Activated T-cell treated with anti-CD3 and anti-CD28 coated beads for 48 hours (primary cell): ENCODE measurements around the gene SNRPD1.
"Not testable (repeated sequence)": the region's sequence is repeated elsewhere in the genome, so short reads cannot be mapped to it uniquely, and the experiment has no call there.

ENCODE experiments used
- DNase-seq: peaks from one replicate; pipeline ENCODE4 v3.0.0-alpha.2; 2020; ENCODE audit warnings: low read depth

The SNRPD1 gene

DNA sequence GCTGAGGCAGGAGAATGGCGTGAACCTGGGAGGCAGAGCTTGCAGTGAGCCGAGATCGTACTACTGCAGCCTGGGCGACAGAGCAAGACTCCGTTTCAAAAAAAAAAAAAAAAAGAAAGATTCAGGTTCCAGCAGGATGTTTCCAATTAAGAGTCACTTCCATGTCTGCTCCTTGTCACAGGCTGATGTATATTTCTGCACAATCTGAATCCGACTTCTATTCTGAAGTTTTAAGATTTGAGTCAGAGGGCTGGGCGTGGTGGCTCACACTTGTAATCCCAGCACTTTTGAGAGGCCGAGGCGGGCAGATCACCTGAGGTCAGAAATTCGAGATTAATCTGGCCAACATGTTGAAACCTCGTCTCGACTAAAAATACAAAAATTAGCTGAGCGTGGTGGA, 24.7 kb downstream of the SNRPD1 start:
- DNase-seq = no peak

DNA sequence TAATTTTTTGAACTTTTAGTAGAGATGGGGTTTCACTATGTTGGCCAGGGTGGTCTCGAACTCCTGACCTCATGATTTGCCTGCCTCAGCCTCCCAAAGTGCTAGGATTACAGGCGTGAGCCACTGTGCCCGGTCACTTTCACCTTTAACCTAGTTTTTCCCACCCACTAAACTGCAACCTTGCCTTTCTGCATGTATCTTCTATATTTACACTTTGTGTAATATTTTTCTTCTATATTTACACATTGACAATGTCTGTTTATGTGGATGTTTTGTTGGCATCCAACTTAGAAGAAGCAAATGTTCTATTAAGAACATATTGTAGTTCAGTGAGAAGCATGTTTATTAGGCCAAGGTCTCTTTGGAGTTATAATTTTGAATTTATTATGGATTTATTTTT, 26.7 kb downstream of the SNRPD1 start:
- DNase-seq = no peak

DNA sequence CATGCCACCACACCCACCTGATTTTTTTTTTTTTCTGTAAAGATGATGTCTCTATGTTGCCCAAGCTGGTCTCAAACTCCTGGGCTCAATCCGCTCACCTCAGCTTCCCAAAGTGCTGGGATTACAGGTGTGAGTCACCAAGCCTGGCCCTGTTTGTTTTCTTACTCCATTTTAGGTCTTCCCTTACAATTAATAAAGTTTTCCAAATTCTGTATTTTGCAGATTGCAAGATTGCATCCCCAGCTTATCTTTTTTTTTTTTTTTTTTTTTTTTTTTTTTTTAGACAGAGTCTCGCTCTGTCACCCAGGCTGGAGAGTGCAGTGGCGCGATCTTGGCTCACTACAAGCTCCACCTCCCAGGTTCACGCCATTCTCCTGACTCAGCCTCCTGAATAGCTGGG, 28.3 kb downstream of the SNRPD1 start:
- DNase-seq = not testable (repeated sequence)

DNA sequence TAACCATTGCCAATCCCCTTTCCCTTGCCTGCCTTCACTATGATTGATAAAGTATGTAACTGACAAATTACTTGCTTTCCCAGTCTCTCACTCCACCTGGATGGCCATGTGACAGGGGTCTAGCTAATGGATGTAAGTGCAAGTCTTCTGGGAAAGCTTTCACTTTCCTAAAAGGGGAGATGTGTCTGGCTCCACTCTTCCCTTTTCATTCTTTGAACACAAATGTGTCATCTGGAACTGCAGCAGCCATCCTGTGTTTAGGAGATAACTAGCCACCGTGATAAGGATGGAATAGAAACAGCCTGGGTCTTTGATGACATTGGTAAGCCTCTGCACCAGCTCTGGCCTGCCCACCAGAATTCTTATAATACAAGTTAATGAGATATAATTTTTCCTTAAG, 38.2 kb downstream of the SNRPD1 start:
- DNase-seq = no peak

DNA sequence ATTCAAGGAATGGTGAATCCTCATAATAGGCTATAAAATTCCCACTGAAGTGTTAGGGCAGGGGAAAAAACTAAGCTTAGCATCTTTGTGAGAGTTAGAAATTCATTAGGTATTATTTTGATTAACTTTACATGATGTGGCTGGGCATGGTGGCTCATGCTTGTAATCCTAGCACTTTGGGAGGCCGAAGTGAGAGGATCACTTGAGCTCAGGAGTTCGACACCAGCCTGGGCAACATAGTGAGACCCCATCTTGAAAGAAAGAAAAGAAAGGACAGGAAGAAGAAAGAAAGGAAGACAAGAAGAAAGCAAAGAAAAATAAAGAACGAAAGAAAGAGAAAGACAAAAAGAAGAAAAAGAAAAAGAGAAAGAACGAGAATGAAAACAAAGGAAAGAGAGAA, 40.0 kb downstream of the SNRPD1 start:
- no peak for DNase-seq

DNA sequence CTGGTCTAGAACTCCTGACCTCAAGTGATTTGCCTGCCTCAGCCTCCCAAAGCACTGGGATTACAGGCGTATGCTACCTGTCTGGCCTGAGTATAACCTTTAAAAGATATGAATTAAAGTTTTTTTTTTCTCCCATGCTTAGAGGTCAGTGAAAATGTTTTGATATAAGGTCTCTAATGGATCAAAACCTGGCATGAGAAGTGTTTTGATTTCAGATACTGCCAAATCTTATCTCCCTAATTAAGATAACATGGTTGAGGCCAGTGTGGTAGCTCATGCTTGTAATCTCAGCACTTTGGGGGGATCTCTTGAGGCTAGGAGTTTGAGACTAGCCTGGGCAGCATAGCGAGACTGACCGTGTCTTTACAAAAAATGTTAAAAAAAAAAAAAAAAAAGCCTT, 41.2 kb downstream of the SNRPD1 start:
- no peak for DNase-seq

DNA sequence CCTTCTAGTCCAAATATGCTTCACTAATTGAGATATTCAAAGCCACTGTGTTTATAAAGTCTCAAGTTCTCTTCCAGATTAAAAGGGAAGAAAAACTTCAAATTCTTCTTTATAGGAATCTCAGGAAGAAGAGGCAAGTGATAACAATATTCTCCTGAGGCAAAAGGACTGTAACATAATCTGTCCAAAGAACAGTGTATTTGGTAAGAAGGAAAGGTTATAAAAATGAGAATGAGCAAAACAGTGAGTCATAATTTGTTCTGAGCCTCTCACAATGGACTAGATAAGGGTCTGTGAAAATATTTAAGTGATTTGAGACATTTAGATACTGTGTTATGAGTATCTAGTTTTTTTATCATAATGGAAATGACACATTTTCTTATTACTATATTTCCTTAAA, 44.3 kb downstream of the SNRPD1 start:
- DNase-seq = no peak

DNA sequence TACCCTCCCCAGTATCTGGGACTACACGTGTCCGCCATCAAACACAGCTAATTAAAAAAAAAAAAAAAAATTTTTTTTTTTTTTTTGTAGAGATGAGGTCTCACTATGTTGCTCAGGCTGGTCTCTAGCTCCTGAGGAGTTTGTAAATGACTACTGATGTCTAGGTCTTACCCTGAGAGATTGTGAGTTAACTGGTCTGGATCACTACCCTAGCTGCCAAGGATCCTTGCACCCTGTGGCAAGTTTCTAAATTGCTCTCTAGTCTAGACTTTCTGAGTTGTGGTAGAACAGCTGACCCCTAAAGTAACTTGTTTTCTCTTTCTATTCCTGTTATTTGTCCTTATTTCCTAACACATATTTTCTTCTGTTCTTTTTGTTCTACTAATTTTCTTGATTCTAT, 48.0 kb downstream of the SNRPD1 start:
- DNase-seq = no peak

DNA sequence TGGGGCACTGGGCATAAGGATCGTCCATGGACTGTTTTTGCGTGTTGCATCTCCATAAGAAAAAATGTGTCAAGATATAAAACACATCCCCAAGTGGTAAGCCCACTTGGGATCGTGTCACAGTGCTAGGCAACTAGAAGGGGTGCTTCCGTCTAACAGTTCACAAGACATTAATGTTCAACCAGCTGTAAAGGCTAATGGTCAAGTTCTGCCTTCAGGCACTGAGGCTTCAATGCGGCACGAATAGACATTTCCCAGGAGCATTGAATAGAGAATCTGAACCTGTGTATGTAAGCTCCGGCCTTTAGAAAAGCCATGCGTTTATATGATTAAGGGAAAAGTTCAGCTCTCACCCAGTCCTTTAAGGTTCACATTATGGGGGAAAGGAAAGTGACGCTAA, 50.5 kb downstream of the SNRPD1 start:
- DNase-seq = no peak

DNA sequence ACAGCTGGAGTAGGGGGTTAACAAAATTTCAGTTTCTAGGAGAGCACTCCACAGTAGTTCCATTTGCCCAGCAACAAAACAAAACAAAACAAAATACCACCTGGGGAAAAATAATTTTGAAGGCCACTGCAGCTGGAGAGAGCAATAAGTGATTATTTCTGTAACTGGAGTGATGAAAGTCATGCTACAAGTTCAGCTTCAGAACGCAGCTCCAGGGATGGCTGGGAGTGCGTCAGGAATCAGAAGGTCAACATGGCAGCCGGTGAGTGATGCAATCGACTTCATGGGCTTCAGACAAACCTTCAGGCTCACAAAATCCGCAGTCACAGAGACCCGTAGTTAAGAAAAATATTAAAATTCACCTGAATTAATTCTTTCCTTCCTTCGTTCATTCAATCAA, 51.5 kb downstream of the SNRPD1 start:
- no peak for DNase-seq

DNA sequence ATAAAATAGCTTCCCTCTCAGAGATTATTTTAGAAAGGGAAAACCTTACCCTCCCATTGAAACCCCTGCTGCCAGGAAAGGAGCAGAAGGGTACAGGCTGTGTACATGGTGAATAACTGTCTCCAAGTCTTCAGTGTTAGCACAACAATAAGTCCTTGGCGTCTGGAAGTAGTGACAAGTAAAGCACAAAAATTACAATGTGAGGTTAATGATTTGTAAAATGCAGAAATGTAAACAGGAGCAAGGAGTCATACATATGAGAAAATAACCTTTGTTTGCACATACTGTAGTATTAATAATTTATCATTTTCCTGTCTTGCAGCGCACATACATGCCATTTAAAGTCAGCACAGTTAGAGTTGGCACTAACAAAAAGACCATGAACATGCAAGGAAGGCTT, 52.0 kb downstream of the SNRPD1 start:
- DNase-seq = no peak

DNA sequence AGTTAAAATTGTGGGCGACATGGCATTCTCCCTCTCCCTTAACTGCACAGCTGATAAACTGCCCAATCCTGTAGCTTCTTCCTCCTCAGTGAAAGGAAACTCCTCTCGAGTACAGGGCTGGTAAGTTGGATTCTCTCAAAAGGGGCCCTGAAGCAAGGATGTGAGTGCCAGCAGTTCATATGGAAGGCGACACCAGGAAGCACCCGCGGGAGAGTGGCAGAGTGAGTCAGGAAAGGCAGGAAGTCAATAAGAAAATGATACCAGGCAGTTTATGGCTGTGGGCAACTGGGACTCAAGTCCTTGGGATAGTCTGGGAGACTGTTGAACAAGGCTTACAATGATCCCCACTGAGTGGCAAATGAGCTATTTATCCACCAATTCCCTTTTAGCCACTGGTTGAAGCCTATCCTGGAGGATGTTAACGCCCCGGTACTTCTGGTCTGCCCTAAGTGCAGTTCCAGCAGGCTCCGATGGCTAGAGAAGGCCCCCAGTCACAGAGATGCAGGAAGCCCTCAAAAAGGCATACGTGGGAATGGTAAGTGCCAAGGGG, 57.7 kb downstream of the SNRPD1 start:
- DNase-seq = no peak

DNA sequence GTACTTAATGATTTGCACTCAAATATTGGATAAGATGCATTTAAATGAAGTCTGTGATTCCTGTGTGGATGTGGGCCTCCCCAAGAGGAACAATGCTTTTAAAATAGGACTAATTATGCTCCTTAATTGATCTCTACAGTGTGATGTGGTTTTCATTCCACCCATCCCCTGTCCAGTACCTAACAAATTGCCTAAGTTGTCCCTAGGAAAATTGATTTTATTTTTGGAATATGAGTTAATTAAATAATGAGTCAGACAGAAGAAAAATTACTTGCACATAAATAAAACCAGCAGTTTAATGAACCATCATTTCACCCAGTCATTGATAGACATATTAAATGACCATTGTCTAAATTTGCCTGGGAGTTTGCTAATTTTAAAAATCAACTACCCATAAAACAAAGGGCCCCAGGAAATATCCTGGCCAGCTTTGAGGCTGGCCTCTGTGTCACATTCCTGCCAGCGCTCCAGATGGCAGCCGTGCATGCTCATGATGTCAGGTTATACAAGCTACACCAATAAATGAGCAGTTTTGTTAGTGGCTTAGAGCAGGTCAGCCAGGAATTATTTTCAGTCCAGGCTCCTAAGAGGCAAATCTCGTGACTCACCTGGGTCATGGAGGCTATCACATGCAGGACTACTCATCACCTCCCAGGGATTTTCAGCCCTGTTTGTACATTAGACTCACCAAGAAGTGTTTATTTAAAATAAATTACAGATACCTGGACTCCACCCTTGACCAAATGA, 60.6 kb downstream of the SNRPD1 start:
- DNase-seq = no peak

DNA sequence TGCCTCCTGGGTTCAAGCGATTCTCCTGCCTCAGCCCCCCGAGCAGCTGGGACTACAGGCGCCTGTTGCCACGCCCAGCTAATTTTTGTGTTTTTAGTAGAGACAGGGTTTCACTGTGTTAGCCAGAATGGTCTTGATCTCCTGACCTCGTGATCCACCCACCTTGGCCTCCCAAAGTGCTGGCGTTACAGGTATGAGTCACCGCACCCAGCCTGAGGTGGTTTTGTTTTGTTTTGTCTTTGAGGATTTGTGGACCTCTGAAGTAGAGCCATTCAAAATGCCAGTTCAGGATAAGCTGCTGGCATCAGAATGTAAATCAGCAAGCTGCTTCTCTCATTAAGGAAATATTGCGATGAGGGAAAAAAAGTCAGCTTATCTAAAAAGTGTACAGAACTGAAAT, 63.2 kb downstream of the SNRPD1 start:
- DNase-seq = peak; percentile 15

DNA sequence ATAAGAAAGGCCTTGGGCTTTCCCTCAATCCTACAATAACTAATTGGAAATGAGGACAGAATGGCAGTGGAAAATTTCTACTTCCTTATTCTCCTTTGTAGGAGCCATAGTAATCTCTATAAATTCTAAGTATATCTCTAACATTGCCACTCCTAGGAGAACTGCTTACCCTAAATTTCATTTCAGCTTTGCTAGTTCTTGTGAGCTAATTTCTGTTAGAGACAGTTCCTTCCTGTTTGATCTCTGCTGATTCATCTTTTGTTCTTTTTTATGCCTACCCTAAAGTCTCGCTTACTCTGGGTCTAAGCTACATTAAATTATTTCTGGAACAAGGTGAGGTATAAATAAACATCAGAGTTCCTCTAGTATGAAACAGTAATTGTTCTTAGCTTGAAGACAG, 66.7 kb downstream of the SNRPD1 start:
- DNase-seq = no peak

DNA sequence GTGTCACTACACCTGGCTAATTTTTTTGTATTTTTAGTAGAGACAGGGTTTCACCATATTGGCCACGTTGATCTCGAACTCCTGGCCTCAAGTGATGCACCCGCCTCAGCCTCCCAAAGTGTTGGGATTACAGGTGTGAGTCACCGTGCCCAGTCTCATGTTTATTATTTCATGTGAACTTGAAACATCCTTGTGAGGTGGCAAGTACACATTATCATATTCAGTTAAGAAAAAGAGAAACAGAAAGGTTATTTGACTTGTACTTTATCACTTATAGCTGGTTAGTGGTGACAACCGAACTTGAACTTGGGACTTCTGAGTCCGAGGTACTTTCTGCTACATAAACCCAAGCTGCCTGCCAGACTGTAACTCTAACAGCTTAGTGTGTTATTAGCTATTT, 68.0 kb downstream of the SNRPD1 start:
- DNase-seq = no peak

DNA sequence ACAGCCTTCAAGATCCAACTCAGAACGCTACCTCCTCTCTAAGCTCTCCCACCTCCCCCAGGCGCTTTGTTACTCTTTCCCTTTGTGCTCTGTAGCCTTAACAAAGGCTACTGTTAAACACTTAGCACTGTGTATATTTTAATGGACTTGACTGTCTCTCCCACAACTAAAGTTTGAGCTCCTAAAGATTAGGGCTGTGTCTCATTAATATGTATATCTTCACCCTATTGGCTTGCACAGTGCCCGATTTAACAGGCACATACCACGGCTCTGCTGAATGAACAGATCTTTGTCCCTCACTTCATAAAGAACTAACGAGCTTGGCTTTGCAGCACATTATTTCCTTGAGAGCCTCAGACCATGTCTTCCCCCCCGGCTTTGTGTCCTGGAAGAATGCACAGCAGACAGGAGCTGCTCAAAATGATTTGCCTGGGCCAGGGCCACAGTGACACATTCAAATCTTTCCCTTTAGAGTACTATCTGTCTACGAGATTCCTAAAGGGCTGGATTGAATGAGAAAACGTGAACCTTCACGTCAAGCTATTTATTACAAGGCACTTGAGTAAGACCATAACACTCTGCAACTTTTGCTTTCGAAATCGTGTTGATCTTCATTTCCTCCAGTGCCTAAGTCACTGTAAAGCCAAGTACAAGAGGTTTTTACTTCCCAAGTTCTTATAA, 70.4 kb downstream of the SNRPD1 start:
- DNase-seq = no peak
